Measurements from ENCODE around the gene EIF2S2. TPM values are rescaled to one million over a fixed set of nuclear protein-coding genes. Genes with fewer than 3 reads are reported as not detected.

Gene EIF2S2
- total and polyA plus RNA-seq, 2 donors (not counting 1 experiment from before 2014, with no cell fraction given): 108 to 140 TPM

DNA sequence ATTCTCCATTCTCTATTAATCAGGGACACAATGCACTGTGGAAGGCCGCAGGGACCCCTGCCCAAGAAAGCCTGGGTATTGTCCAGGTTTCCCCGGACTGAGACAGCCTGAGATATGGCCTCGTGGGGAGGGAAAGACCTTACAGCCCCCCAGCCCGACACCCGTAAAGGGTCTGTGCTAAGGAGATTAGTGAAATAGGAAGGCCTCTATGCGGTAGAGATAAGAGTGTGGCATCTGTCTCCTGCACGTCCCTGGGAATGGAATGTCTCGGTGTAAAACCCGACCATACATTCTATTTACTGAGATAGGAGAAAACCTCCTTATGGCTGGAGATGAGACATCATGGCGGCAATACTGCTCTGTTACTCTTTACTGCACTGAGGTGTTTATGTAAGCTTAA is 15.7 kb upstream of the EIF2S2 start:
- Histone ChIP-seq H4K20me1 (ENCODE audit: control insufficient read depth, extremely low read depth, insufficient read depth, low read length) (no peaks in the 10 kb centered on the region), H2AFZ (ENCODE audit: low read length) (no peak overlapping the region), H3K4me2 (ENCODE audit: extremely low read depth, insufficient read depth, low read length) (no peak overlapping the region), H3K9me3 (ENCODE audit: control insufficient read depth, insufficient read depth, low read depth, low read length) (no peaks in the 10 kb centered on the region), H3K4me3 (replicated peaks in 1 of 4; ENCODE audit: control extremely low read depth in 1 of 4, insufficient read depth in 1 of 4, low read depth in 3 of 4, low read length in 4 of 4) (no peak overlapping the region), H3K27ac (ENCODE audit: insufficient read depth, low read length) (no peak overlapping the region), H3K27me3 (ENCODE audit: control insufficient read depth, insufficient read depth, low read length) (no peaks in the 10 kb centered on the region), H3K79me2 (ENCODE audit: control insufficient read depth, insufficient read depth, low read length) (no peaks in the 10 kb centered on the region), H3K36me3 (ENCODE audit: control insufficient read depth, insufficient read depth, low read length) (no peaks in the 10 kb centered on the region), H3K9ac (ENCODE audit: insufficient read depth, low read length) (no peak overlapping the region), H3K4me1 (ENCODE audit: control insufficient read depth, extremely low read depth, insufficient read depth, low read length) (no peaks in the 10 kb centered on the region)
- TF ChIP-seq EZH2 (IDR thresholded peaks at IDR 0.05; ENCODE audit: low read length, missing control alignments): no peak
- TF ChIP-seq, protein P1, sequence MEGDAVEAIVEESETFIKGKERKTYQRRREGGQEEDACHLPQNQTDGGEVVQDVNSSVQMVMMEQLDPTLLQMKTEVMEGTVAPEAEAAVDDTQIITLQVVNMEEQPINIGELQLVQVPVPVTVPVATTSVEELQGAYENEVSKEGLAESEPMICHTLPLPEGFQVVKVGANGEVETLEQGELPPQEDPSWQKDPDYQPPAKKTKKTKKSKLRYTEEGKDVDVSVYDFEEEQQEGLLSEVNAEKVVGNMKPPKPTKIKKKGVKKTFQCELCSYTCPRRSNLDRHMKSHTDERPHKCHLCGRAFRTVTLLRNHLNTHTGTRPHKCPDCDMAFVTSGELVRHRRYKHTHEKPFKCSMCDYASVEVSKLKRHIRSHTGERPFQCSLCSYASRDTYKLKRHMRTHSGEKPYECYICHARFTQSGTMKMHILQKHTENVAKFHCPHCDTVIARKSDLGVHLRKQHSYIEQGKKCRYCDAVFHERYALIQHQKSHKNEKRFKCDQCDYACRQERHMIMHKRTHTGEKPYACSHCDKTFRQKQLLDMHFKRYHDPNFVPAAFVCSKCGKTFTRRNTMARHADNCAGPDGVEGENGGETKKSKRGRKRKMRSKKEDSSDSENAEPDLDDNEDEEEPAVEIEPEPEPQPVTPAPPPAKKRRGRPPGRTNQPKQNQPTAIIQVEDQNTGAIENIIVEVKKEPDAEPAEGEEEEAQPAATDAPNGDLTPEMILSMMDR (conservative IDR thresholded peaks at IDR 0.05 in 1 of 2, IDR thresholded peaks at IDR 0.05 in 1 of 2; ENCODE audit: low read depth in 1 of 2, low read length in 2 of 2): no peak
- DNase-seq (ENCODE audit: low read depth in 2 of 2): no peak

DNA sequence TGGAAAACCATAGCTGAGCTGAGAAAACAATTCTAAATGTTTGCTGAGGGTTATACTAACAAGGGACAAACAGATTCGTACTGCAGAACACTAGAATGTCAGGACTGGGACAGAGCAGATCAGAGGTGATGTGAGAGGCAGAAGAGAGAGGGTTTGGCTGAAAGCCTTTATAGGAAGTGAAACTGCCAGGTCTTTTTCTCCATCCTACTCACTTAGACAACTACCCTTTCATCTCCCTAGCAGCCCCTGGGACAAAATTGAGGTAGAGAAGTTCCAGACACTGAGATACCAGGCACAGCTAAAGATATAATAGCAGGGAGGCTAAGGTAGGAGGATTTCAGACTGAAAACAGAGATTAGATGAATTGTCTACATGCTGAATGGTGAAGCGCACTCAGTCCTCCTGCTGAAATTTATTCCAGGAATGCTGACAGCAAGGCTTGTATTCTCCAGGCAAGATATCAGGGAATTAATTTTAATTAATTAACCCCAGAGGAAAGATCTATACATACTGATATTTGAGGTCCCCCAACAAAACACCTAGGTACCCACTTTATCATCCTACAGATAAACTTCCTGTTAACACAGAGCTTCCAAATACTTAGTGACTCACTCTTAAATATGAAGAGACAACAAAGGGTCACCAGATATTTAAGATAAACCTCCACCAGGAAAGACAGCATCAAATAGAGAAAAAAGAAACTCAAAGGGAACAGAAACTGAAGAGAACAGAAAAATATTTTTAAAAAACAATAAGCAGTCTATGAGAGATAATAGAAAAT is 12.6 kb upstream of the EIF2S2 start:
- no peak overlapping the region for H2AFZ ChIP-seq (ENCODE audit: low read length)
- no peak overlapping the region for H3K4me2 ChIP-seq (ENCODE audit: extremely low read depth, insufficient read depth, low read length)
- no peaks in the 10 kb centered on the region for H4K20me1 ChIP-seq (ENCODE audit: control insufficient read depth, extremely low read depth, insufficient read depth, low read length)
- no peaks in the 10 kb centered on the region for H3K9me3 ChIP-seq (ENCODE audit: control insufficient read depth, insufficient read depth, low read depth, low read length)
- no peak overlapping the region for H3K9ac ChIP-seq (ENCODE audit: insufficient read depth, low read length)
- no peak overlapping the region for H3K27ac ChIP-seq (ENCODE audit: insufficient read depth, low read length)
- no peaks in the 10 kb centered on the region for H3K4me1 ChIP-seq (ENCODE audit: control insufficient read depth, extremely low read depth, insufficient read depth, low read length)
- H3K27me3 ChIP-seq (ENCODE audit: control insufficient read depth, insufficient read depth, low read length): no peaks in the 10 kb centered on the region
- no peak for TF ChIP-seq EZH2 (IDR thresholded peaks at IDR 0.05; ENCODE audit: low read length, missing control alignments)
- TF ChIP-seq, protein P1 (conservative IDR thresholded peaks at IDR 0.05 in 1 of 2, IDR thresholded peaks at IDR 0.05 in 1 of 2; ENCODE audit: low read depth in 1 of 2, low read length in 2 of 2): no peak
- no peaks in the 10 kb centered on the region for H3K36me3 ChIP-seq (ENCODE audit: control insufficient read depth, insufficient read depth, low read length)
- no peak for DNase-seq (ENCODE audit: low read depth in 2 of 2)
- no peaks in the 10 kb centered on the region for H3K79me2 ChIP-seq (ENCODE audit: control insufficient read depth, insufficient read depth, low read length)
- no peak overlapping the region for H3K4me3 ChIP-seq (replicated peaks in 1 of 4; ENCODE audit: control extremely low read depth in 1 of 4, insufficient read depth in 1 of 4, low read depth in 3 of 4, low read length in 4 of 4)

DNA sequence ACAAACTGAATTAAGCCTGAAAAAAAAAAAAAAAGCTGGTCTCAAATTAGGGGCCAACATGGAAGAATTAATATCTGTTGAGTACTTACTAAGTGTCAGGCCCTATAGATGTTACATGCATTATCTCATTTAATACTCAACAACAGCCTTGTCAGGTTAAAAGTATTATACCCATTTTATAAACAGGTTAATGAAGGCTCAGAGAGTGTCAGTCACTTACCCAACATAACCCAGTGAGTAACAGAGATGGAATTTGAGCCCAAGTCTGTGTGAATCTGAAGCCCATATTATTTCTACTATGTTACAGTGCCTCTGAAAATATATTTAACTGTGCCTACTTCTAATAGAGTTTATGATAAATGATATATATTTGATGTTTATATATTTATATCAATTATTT is 11.3 kb upstream of the EIF2S2 start:
- H3K79me2 ChIP-seq (ENCODE audit: control insufficient read depth, insufficient read depth, low read length): no peaks in the 10 kb centered on the region
- H3K9me3 ChIP-seq (ENCODE audit: control insufficient read depth, insufficient read depth, low read depth, low read length): no peaks in the 10 kb centered on the region
- no peak overlapping the region for H3K4me3 ChIP-seq (replicated peaks in 1 of 4; ENCODE audit: control extremely low read depth in 1 of 4, insufficient read depth in 1 of 4, low read depth in 3 of 4, low read length in 4 of 4)
- no peak overlapping the region for H3K9ac ChIP-seq (ENCODE audit: insufficient read depth, low read length)
- TF ChIP-seq EZH2 (IDR thresholded peaks at IDR 0.05; ENCODE audit: low read length, missing control alignments): no peak
- TF ChIP-seq, protein P1 (conservative IDR thresholded peaks at IDR 0.05 in 1 of 2, IDR thresholded peaks at IDR 0.05 in 1 of 2; ENCODE audit: low read depth in 1 of 2, low read length in 2 of 2): no peak
- H3K27me3 ChIP-seq (ENCODE audit: control insufficient read depth, insufficient read depth, low read length): peaks cover 3% of the 10 kb centered on the region
- no peak overlapping the region for H2AFZ ChIP-seq (ENCODE audit: low read length)
- H3K36me3 ChIP-seq (ENCODE audit: control insufficient read depth, insufficient read depth, low read length): no peaks in the 10 kb centered on the region
- no peak overlapping the region for H3K27ac ChIP-seq (ENCODE audit: insufficient read depth, low read length)
- DNase-seq (ENCODE audit: low read depth in 2 of 2): no peak
- H4K20me1 ChIP-seq (ENCODE audit: control insufficient read depth, extremely low read depth, insufficient read depth, low read length): no peaks in the 10 kb centered on the region
- no peaks in the 10 kb centered on the region for H3K4me1 ChIP-seq (ENCODE audit: control insufficient read depth, extremely low read depth, insufficient read depth, low read length)
- H3K4me2 ChIP-seq (ENCODE audit: extremely low read depth, insufficient read depth, low read length): no peak overlapping the region
